ENCODE data around the gene SNX2.
"Not testable (repeated sequence)": the region's sequence is repeated elsewhere in the genome, so short reads cannot be mapped to it uniquely, and the experiment has no call there.

SNX2 gene

GRCh38 chr5:122755783-122756182, 19.1 kb upstream of the SNX2 start:
- POLR2A ChIA-PET: no interaction called here
- CTCF ChIA-PET: no interaction called here
- TF ChIP-seq HDGF (IDR thresholded peaks at IDR 0.05; ENCODE audit: borderline replicate concordance) (no peak), LEF1 (IDR thresholded peaks at IDR 0.05; ENCODE audit: borderline replicate concordance) (no peak), CTBP1 (IDR thresholded peaks at IDR 0.05; ENCODE audit: borderline replicate concordance) (no peak), FOXK2 (IDR thresholded peaks at IDR 0.05) (no peak), SUZ12 (IDR thresholded peaks at IDR 0.05) (no peak), SP1 (IDR thresholded peaks at IDR 0.05) (no peak), NFRKB (IDR thresholded peaks at IDR 0.05) (no peak), ARNT (IDR thresholded peaks at IDR 0.05) (no peak), L3MBTL2 (conservative IDR thresholded peaks at IDR 0.05) (no peak), ELF4 (IDR thresholded peaks at IDR 0.05) (no peak), PKNOX1 (IDR thresholded peaks at IDR 0.05) (no peak), TARDBP (IDR thresholded peaks at IDR 0.05) (no peak), FOXA1 (IDR thresholded peaks at IDR 0.05) (no peak), ZNF384 (IDR thresholded peaks at IDR 0.05) (no peak), FOXM1 (IDR thresholded peaks at IDR 0.05; ENCODE audit: borderline replicate concordance) (no peak), BHLHE40 (IDR thresholded peaks at IDR 0.05; ENCODE audit: borderline replicate concordance) (no peak)
- no peak for DNase-seq (ENCODE audit: extremely low spot score)

DNA sequence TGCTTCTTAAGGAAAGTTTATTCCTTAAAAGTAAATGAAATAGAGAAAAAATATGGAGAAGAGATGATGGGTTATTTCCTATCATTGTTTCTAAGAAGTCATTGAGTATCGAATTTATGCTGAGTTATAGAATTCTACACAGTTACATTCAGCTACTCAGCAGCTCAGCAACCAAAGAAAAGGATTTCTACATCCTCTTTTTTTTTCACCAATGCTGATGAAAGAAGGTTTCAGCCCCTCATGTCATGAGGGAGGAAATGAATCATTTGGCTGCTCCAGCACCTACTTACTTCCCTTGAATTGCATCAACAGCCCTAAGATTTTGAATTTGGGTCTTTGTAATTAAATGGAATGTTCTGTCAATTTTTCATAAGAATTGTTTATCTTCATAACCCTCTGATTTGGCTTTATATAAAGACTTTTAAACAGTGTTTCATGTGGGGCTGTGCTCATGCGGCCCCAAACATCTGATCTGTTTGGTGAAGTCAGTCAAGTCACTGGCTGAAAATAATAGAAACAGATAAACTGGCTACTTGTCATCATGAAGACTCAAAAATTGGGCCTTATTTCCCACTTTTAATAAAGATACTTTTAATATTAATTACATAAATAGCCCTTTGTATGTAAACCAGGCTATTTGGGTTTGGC, 18.5 kb upstream of the SNX2 start:
- POLR2A ChIA-PET: interaction anchor here (2.0 kb wide), 1 partner anchor 18 kb away, joined by 5 read pairs; the partner anchor contains the start of gene SNX2
- TF ChIP-seq L3MBTL2 (conservative IDR thresholded peaks at IDR 0.05) (no peak), ELF4 (IDR thresholded peaks at IDR 0.05) (no peak), FOXA1 (IDR thresholded peaks at IDR 0.05) (no peak), TARDBP (IDR thresholded peaks at IDR 0.05) (no peak)
- no peak for DNase-seq (ENCODE audit: extremely low spot score)
- CTCF ChIA-PET: interaction anchor here (0.6 kb wide), 1 partner anchor 566 kb away, joined by 3 read pairs; no protein-coding TSS in a partner anchor

GRCh38 chr5:122757285-122757684, 17.6 kb upstream of the SNX2 start:
- ChIA-PET POLR2A (interaction anchor here (2.0 kb wide), 1 partner anchor 17 kb away, joined by 5 read pairs; the partner anchor contains the start of gene SNX2), CTCF (no interaction called here)
- no peak for DNase-seq (ENCODE audit: extremely low spot score)
- TF ChIP-seq ELF4 (IDR thresholded peaks at IDR 0.05) (no peak), PKNOX1 (IDR thresholded peaks at IDR 0.05) (no peak)

GRCh38 chr5:122759241-122760070, 15.4 kb upstream of the SNX2 start:
- peak; percentile 28 for DNase-seq (ENCODE audit: extremely low spot score)
- TF ChIP-seq BHLHE40 (IDR thresholded peaks at IDR 0.05; ENCODE audit: borderline replicate concordance) (no peak), ELF4 (IDR thresholded peaks at IDR 0.05) (no peak), CTBP1 (IDR thresholded peaks at IDR 0.05; ENCODE audit: borderline replicate concordance) (peak; percentile 80; the same call in 1 of the 2 replicates), FOXK2 (IDR thresholded peaks at IDR 0.05) (no peak), NFRKB (IDR thresholded peaks at IDR 0.05) (no peak), TARDBP (IDR thresholded peaks at IDR 0.05) (no peak), SUZ12 (IDR thresholded peaks at IDR 0.05) (no peak), ARNT (IDR thresholded peaks at IDR 0.05) (peak; percentile 57; the same call in 1 of the 2 replicates), FOXA1 (IDR thresholded peaks at IDR 0.05) (no peak), L3MBTL2 (conservative IDR thresholded peaks at IDR 0.05) (no peak), FOXM1 (IDR thresholded peaks at IDR 0.05; ENCODE audit: borderline replicate concordance) (no peak), HDGF (IDR thresholded peaks at IDR 0.05; ENCODE audit: borderline replicate concordance) (no peak), ZNF384 (IDR thresholded peaks at IDR 0.05) (peak; percentile 4; the same call in 1 of the 2 replicates), SP1 (IDR thresholded peaks at IDR 0.05) (no peak), LEF1 (IDR thresholded peaks at IDR 0.05; ENCODE audit: borderline replicate concordance) (no peak), PKNOX1 (IDR thresholded peaks at IDR 0.05) (peak; percentile 88)
- ChIA-PET POLR2A (no interaction called here), CTCF (interaction anchor here (0.7 kb wide), 1 partner anchor 809 kb away, joined by 6 read pairs; no protein-coding TSS in a partner anchor)

- POLR2A ChIA-PET: no interaction called here
- CTCF ChIA-PET: no interaction called here
- TF ChIP-seq SP1 (IDR thresholded peaks at IDR 0.05) (no peak), ZNF384 (IDR thresholded peaks at IDR 0.05) (0 out of 2 replicates have a peak, but pooled peaks have one; percentile 45)
Observed at GRCh38 chr5:122760236-122760635, 14.6 kb upstream of the SNX2 start.

GRCh38 chr5:122761115-122761514, 13.8 kb upstream of the SNX2 start:
- DNase-seq (ENCODE audit: extremely low spot score): no peak
- TF ChIP-seq ZNF384 (IDR thresholded peaks at IDR 0.05) (no peak), CTBP1 (IDR thresholded peaks at IDR 0.05; ENCODE audit: borderline replicate concordance) (no peak), PKNOX1 (IDR thresholded peaks at IDR 0.05) (no peak)
- CTCF ChIA-PET: no interaction called here
- POLR2A ChIA-PET: no interaction called here

More at GRCh38 chr5:122760236-122760635, 14.6 kb upstream of the SNX2 start:
- DNase-seq (ENCODE audit: extremely low spot score): no peak

GRCh38 chr5:122761896-122762295, 13.0 kb upstream of the SNX2 start:
- DNase-seq (ENCODE audit: extremely low spot score); CTCF ChIA-PET; POLR2A ChIA-PET: not testable (repeated sequence)
